Mesenchymal stem cell (in vitro differentiated cells and primary cell): ENCODE results near the gene TP53TG5.
A peak's percentile ranks its signal among the peaks of the same experiment; 100 is the strongest.

Experiments used
- DNase-seq: peaks from one replicate; pipeline ENCODE4 v3.0.0-alpha.2; 2013
- H2AFZ ChIP-seq: one replicate; pipeline ENCODE4 v1.6.1; 2013; ENCODE audit warnings: low read depth, mild to moderate bottlenecking, control low read depth, inconsistent platforms, low read length, moderate library complexity
- H2AK5ac ChIP-seq: 2 replicates; pipeline ENCODE4 v1.6.1; 2013; ENCODE audit warnings: low read length, moderate library complexity, mild to moderate bottlenecking, inconsistent platforms; ENCODE audit not compliant: severe bottlenecking
- H2BK120ac ChIP-seq: one replicate; pipeline ENCODE4 v1.6.1; 2013; ENCODE audit warnings: low read depth, mild to moderate bottlenecking, inconsistent platforms, low read length, moderate library complexity
- H2BK12ac ChIP-seq, 2 experiments: one replicate each; pipeline ENCODE4 v1.6.1; 2013; ENCODE audit warnings: inconsistent platforms in 2 of 2, low read length in 2 of 2, mild to moderate bottlenecking in 2 of 2, moderate library complexity in 2 of 2, control low read depth in 1 of 2
- H2BK15ac ChIP-seq: one replicate; pipeline ENCODE4 v1.6.1; 2013; ENCODE audit warnings: mild to moderate bottlenecking, low read depth, inconsistent platforms; ENCODE audit not compliant: poor library complexity, severe bottlenecking
- H2BK5ac ChIP-seq: 2 replicates; pipeline ENCODE4 v1.6.1; 2013; ENCODE audit warnings: low read depth, mild to moderate bottlenecking, low read length, control low read depth, inconsistent platforms; ENCODE audit not compliant: poor library complexity, severe bottlenecking
- H3K14ac ChIP-seq, 2 experiments: one replicate each; pipeline ENCODE4 v1.6.1; 2013; ENCODE audit warnings: inconsistent platforms in 2 of 2, low read length in 2 of 2, control low read depth in 1 of 2, mild to moderate bottlenecking in 1 of 2, moderate library complexity in 1 of 2
- H3K18ac ChIP-seq, 2 experiments: one replicate each; pipeline ENCODE4 v1.6.1; 2013; ENCODE audit warnings: inconsistent platforms in 2 of 2, low read length in 2 of 2, control low read depth in 1 of 2, low read depth in 1 of 2, mild to moderate bottlenecking in 1 of 2
- H3K23ac ChIP-seq, 2 experiments: one replicate each; pipeline ENCODE4 v1.6.1; 2013; ENCODE audit warnings: inconsistent platforms in 2 of 2, low read length in 2 of 2, mild to moderate bottlenecking in 2 of 2, moderate library complexity in 2 of 2, control low read depth in 1 of 2
- H3K27ac ChIP-seq: 2 replicates; pipeline ENCODE4 v1.5.1; 2013; ENCODE audit warnings: mild to moderate bottlenecking, moderate library complexity, low read length, control low read depth, inconsistent platforms; ENCODE audit not compliant: poor library complexity, severe bottlenecking
- H3K27me3 ChIP-seq, 2 experiments: 2 replicates each; pipeline versions ENCODE4 v1.6.1 to v1.7.0; 2013; ENCODE audit warnings: low read length in 2 of 2, mild to moderate bottlenecking in 2 of 2, moderate library complexity in 2 of 2, control low read depth in 1 of 2, inconsistent platforms in 1 of 2; ENCODE audit not compliant: control insufficient read depth in 1 of 2, insufficient read depth in 1 of 2
- H3K36me3 ChIP-seq, 2 experiments: 2 replicates each; pipeline versions ENCODE4 v1.6.1 to v1.7.0; 2013; ENCODE audit warnings: low read length in 2 of 2, control low read depth in 1 of 2, inconsistent platforms in 1 of 2, low read depth in 1 of 2, mild to moderate bottlenecking in 1 of 2; ENCODE audit not compliant: insufficient read depth in 2 of 2, control insufficient read depth in 1 of 2
- H3K4ac ChIP-seq, 2 experiments: one replicate each; pipeline ENCODE4 v1.6.1; 2013; ENCODE audit warnings: inconsistent platforms in 2 of 2, low read length in 2 of 2, mild to moderate bottlenecking in 2 of 2, moderate library complexity in 2 of 2, control low read depth in 1 of 2, low read depth in 1 of 2
- H3K4me1 ChIP-seq: 2 replicates; pipeline ENCODE4 v1.6.1; 2013; ENCODE audit warnings: low read depth, low read length, control low read depth; ENCODE audit not compliant: control insufficient read depth, insufficient read depth
- H3K4me2 ChIP-seq: 2 replicates; pipeline ENCODE4 v1.6.1; 2013; ENCODE audit warnings: low read length, mild to moderate bottlenecking, inconsistent platforms; ENCODE audit not compliant: poor library complexity, severe bottlenecking
- H3K4me3 ChIP-seq, 2 experiments: 2 replicates each; pipeline versions ENCODE4 v1.5.1 to v1.7.0; 2013; ENCODE audit warnings: low read length in 2 of 2, mild to moderate bottlenecking in 2 of 2, control low read depth in 1 of 2, low read depth in 1 of 2; ENCODE audit not compliant: insufficient read depth in 1 of 2
- H3K79me1 ChIP-seq: replicated peaks from 2 replicates; pipeline ENCODE4 v1.6.1; 2013; ENCODE audit warnings: mild to moderate bottlenecking, control low read depth, low read length, inconsistent platforms; ENCODE audit not compliant: poor library complexity, severe bottlenecking
- H3K9ac ChIP-seq: 2 replicates; pipeline ENCODE4 v1.7.0; 2013; ENCODE audit warnings: mild to moderate bottlenecking, low read length, moderate library complexity
- H3K9me3 ChIP-seq: 2 replicates; pipeline ENCODE4 v1.7.0; 2013; ENCODE audit warnings: mild to moderate bottlenecking, low read length; ENCODE audit not compliant: control insufficient read depth
- H4K8ac ChIP-seq: one replicate; pipeline ENCODE4 v1.6.1; 2013; ENCODE audit warnings: inconsistent platforms, mild to moderate bottlenecking, low read length, moderate library complexity
- H4K91ac ChIP-seq: one replicate; pipeline ENCODE4 v1.6.1; 2013; ENCODE audit warnings: mild to moderate bottlenecking, low read length, inconsistent platforms
- WGBS: methylation state at CpG from one replicate; pipeline ENCODE4 v1.1.7; 2013; ENCODE audit warnings: mixed read lengths; 5-methylcytosine and 5-hydroxymethylcytosine counted together

The TP53TG5 gene

GRCh38 chr20:45329497-45330319 is 48.4 kb downstream of the TP53TG5 start:
- Histone ChIP-seq H3K4me3 (no peak overlapping the region), H3K36me3 (peaks cover 64 to 85% of the 10 kb centered on the region in 2 experiments), H2BK15ac (no peak overlapping the region), H3K23ac (no peak overlapping the region), H2BK12ac (no peak overlapping the region), H3K9me3 (no peaks in the 10 kb centered on the region), H3K4me2 (no peak overlapping the region), H2AK5ac (peak overlapping the region; percentile 40), H4K8ac (no peak overlapping the region), H3K4ac (no peak overlapping the region), H4K91ac (no peak overlapping the region), H3K9ac (no peak overlapping the region), H3K27me3 (no peaks in the 10 kb centered on the region), H3K18ac (no peak overlapping the region), H2AFZ (no peak overlapping the region), H3K27ac (peak overlapping the region; percentile 11), H3K4me1 (peaks cover 15% of the 10 kb centered on the region), H2BK5ac (no peak overlapping the region), H3K79me1 (peaks cover 33% of the 10 kb centered on the region), H3K14ac (no peak overlapping the region), H2BK120ac (no peak overlapping the region)
- WGBS = 100% methylated on average over 5 of the region's 7 CpGs
- no peak for DNase-seq

GRCh38 chr20:45328451-45328850 is 49.7 kb downstream of the TP53TG5 start:
- Histone ChIP-seq H3K9me3 (no peaks in the 10 kb centered on the region), H3K27ac (peak overlapping the region; percentile 29), H3K9ac (peak overlapping the region; percentile 22), H3K18ac (no peak overlapping the region), H2BK12ac (no peak overlapping the region), H3K4me2 (no peak overlapping the region), H3K14ac (no peak overlapping the region), H3K36me3 (peaks cover 71 to 89% of the 10 kb centered on the region in 2 experiments), H3K23ac (no peak overlapping the region), H3K79me1 (peaks cover 33% of the 10 kb centered on the region), H3K27me3 (no peaks in the 10 kb centered on the region), H2BK15ac (no peak overlapping the region), H3K4me3 (no peak overlapping the region), H2BK120ac (no peak overlapping the region), H4K91ac (no peak overlapping the region), H2BK5ac (no peak overlapping the region), H4K8ac (no peak overlapping the region), H3K4me1 (peaks cover 15% of the 10 kb centered on the region), H3K4ac (no peak overlapping the region), H2AFZ (no peak overlapping the region), H2AK5ac (no peak overlapping the region)
- DNase-seq = no peak
- WGBS = 99% methylated on average over 3 of the region's 4 CpGs

GRCh38 chr20:45325371-45325770 is 52.8 kb downstream of the TP53TG5 start:
- DNase-seq = no peak
- Histone ChIP-seq H3K36me3 (peaks cover 49 to 60% of the 10 kb centered on the region in 2 experiments), H3K14ac (no peak overlapping the region), H2AFZ (no peak overlapping the region), H3K9ac (no peak overlapping the region), H3K23ac (no peak overlapping the region), H2BK12ac (no peak overlapping the region), H3K9me3 (no peaks in the 10 kb centered on the region), H2AK5ac (peak overlapping the region; percentile 37), H2BK15ac (no peak overlapping the region), H3K79me1 (peaks cover 17% of the 10 kb centered on the region), H2BK120ac (no peak overlapping the region), H4K8ac (no peak overlapping the region), H3K27me3 (no peaks in the 10 kb centered on the region), H3K4me3 (no peak overlapping the region), H3K4me1 (peaks cover 15% of the 10 kb centered on the region), H3K4me2 (no peak overlapping the region), H4K91ac (no peak overlapping the region), H3K4ac (no peak overlapping the region), H3K27ac (no peak overlapping the region), H2BK5ac (no peak overlapping the region), H3K18ac (no peak overlapping the region)
- 62% methylated on average over 6 of the region's 6 CpGs for WGBS

GRCh38 chr20:45323731-45324130 is 54.4 kb downstream of the TP53TG5 start:
- Histone ChIP-seq H3K4me2 (no peak overlapping the region), H2AK5ac (no peak overlapping the region), H2AFZ (no peak overlapping the region), H2BK120ac (no peak overlapping the region), H3K27me3 (no peaks in the 10 kb centered on the region), H3K18ac (no peak overlapping the region), H3K36me3 (peaks cover 36 to 44% of the 10 kb centered on the region in 2 experiments), H2BK15ac (no peak overlapping the region), H4K91ac (no peak overlapping the region), H2BK12ac (no peak overlapping the region), H3K79me1 (peaks cover 8% of the 10 kb centered on the region), H2BK5ac (no peak overlapping the region), H3K9me3 (no peaks in the 10 kb centered on the region), H3K14ac (no peak overlapping the region), H3K4ac (no peak overlapping the region), H4K8ac (no peak overlapping the region), H3K9ac (no peak overlapping the region), H3K23ac (no peak overlapping the region), H3K4me3 (no peak overlapping the region), H3K27ac (no peak overlapping the region), H3K4me1 (peaks cover 7% of the 10 kb centered on the region)
- no peak for DNase-seq
